ENCODE measurements around the gene GABBR1. TPM values are rescaled to one million over a fixed set of nuclear protein-coding genes. Genes with fewer than 3 reads are reported as not detected.

The GABBR1 gene
- polyA plus RNA-seq, 1 donor (not counting 4 experiments of a cell fraction or from before 2014, with no cell fraction given): 18.9 TPM

- Histone ChIP-seq H3K4me3 (ENCODE audit: control insufficient read depth in 2 of 3, extremely low read depth in 1 of 3, insufficient read depth in 2 of 3, low read depth in 1 of 3, low read length in 3 of 3) (no peak overlapping the region), H3K4me2 (ENCODE audit: control insufficient read depth, extremely low read depth, insufficient read depth, low read depth, low read length) (no peak overlapping the region), H3K27me3 (ENCODE audit: control insufficient read depth, extremely low read depth, insufficient read depth, low read length) (peaks cover 3% of the 10 kb centered on the region), H3K79me2 (ENCODE audit: control insufficient read depth, insufficient read depth, low read length) (no peaks in the 10 kb centered on the region), H3K4me1 (ENCODE audit: control insufficient read depth, extremely low read depth, insufficient read depth, low read length) (no peaks in the 10 kb centered on the region), H3K9me1 (ENCODE audit: control insufficient read depth, extremely low read depth, insufficient read depth, low read length) (no peaks in the 10 kb centered on the region), H3K9me3 (ENCODE audit: control insufficient read depth, low read depth, low read length) (no peaks in the 10 kb centered on the region), H2AFZ (ENCODE audit: control insufficient read depth, low read length) (no peak overlapping the region), H4K20me1 (ENCODE audit: control insufficient read depth, extremely low read depth, insufficient read depth, low read length) (no peaks in the 10 kb centered on the region), H3K36me3 (ENCODE audit: control insufficient read depth in 2 of 2, extremely low read depth in 1 of 2, insufficient read depth in 2 of 2, low read length in 2 of 2) (no peaks in the 10 kb centered on the region), H3K9ac (ENCODE audit: control insufficient read depth, extremely low read depth, insufficient read depth, low read length) (no peak overlapping the region), H3K27ac (ENCODE audit: control insufficient read depth, insufficient read depth, low read length) (no peak overlapping the region)
- FAIRE-seq (no peak), DNase-seq (ENCODE audit: low read depth, low spot score) (no peak)
- dilution Hi-C loops (cut with MboI; ENCODE audit: extremely low pct_ligation_motif_present, low sequenced_read_pairs): no loop called here
- TF ChIP-seq CTCF (optimal IDR thresholded peaks at IDR 0.05 in 1 of 3, IDR thresholded peaks at IDR 0.05 in 1 of 3, conservative IDR thresholded peaks at IDR 0.05 in 1 of 3; ENCODE audit: extremely low read depth in 1 of 3, insufficient read depth in 2 of 3, low read length in 3 of 3) (no peak), EZH2 (IDR thresholded peaks at IDR 0.05; ENCODE audit: low read length) (no peak)
Measured at GRCh38 chr6:29528300-29528931, 104.6 kb downstream of the GABBR1 start.

GRCh38 chr6:29527564-29527963 is 105.4 kb downstream of the GABBR1 start:
- no peaks in the 10 kb centered on the region for H3K9me3 ChIP-seq (ENCODE audit: control insufficient read depth, low read depth, low read length)
- no peaks in the 10 kb centered on the region for H3K4me1 ChIP-seq (ENCODE audit: control insufficient read depth, extremely low read depth, insufficient read depth, low read length)
- FAIRE-seq: no peak
- dilution Hi-C loops (cut with MboI; ENCODE audit: extremely low pct_ligation_motif_present, low sequenced_read_pairs): no loop called here
- peaks cover 3% of the 10 kb centered on the region for H3K27me3 ChIP-seq (ENCODE audit: control insufficient read depth, extremely low read depth, insufficient read depth, low read length)
- DNase-seq (ENCODE audit: low read depth, low spot score): no peak
- H3K79me2 ChIP-seq (ENCODE audit: control insufficient read depth, insufficient read depth, low read length): no peaks in the 10 kb centered on the region
- no peak overlapping the region for H3K4me3 ChIP-seq (ENCODE audit: control insufficient read depth in 2 of 3, extremely low read depth in 1 of 3, insufficient read depth in 2 of 3, low read depth in 1 of 3, low read length in 3 of 3)
- H3K9ac ChIP-seq (ENCODE audit: control insufficient read depth, extremely low read depth, insufficient read depth, low read length): no peak overlapping the region
- no peak overlapping the region for H3K4me2 ChIP-seq (ENCODE audit: control insufficient read depth, extremely low read depth, insufficient read depth, low read depth, low read length)
- no peaks in the 10 kb centered on the region for H3K36me3 ChIP-seq (ENCODE audit: control insufficient read depth in 2 of 2, extremely low read depth in 1 of 2, insufficient read depth in 2 of 2, low read length in 2 of 2)
- no peaks in the 10 kb centered on the region for H3K9me1 ChIP-seq (ENCODE audit: control insufficient read depth, extremely low read depth, insufficient read depth, low read length)
- no peaks in the 10 kb centered on the region for H4K20me1 ChIP-seq (ENCODE audit: control insufficient read depth, extremely low read depth, insufficient read depth, low read length)
- no peak for TF ChIP-seq EZH2 (IDR thresholded peaks at IDR 0.05; ENCODE audit: low read length)
- TF ChIP-seq CTCF (optimal IDR thresholded peaks at IDR 0.05 in 1 of 3, IDR thresholded peaks at IDR 0.05 in 1 of 3, conservative IDR thresholded peaks at IDR 0.05 in 1 of 3; ENCODE audit: extremely low read depth in 1 of 3, insufficient read depth in 2 of 3, low read length in 3 of 3): no peak
- no peak overlapping the region for H3K27ac ChIP-seq (ENCODE audit: control insufficient read depth, insufficient read depth, low read length)
- H2AFZ ChIP-seq (ENCODE audit: control insufficient read depth, low read length): no peak overlapping the region

All from keratinocyte (primary cell).